Measurements from ENCODE around the gene PDZD11.
"Not testable (repeated sequence)": the region's sequence is repeated elsewhere in the genome, so short reads cannot be mapped to it uniquely, and the experiment has no call there.

The PDZD11 gene

GRCh38 chrX:70257423-70258288, 32.1 kb downstream of the PDZD11 start:
- DNase-seq (ENCODE audit: low spot score): no peak

- no peak for DNase-seq (ENCODE audit: low spot score)
Observed at GRCh38 chrX:70255452-70255851, 34.3 kb downstream of the PDZD11 start.

GRCh38 chrX:70254909-70255308, 34.8 kb downstream of the PDZD11 start:
- no peak for DNase-seq (ENCODE audit: low spot score)

- no peak for DNase-seq (ENCODE audit: low spot score)
Observed at GRCh38 chrX:70254063-70254400, 35.7 kb downstream of the PDZD11 start.

GRCh38 chrX:70253377-70254062, 36.2 kb downstream of the PDZD11 start:
- no peak for DNase-seq (ENCODE audit: low spot score)

GRCh38 chrX:70252491-70252890, 37.2 kb downstream of the PDZD11 start:
- no peak for DNase-seq (ENCODE audit: low spot score)

GRCh38 chrX:70247252-70247651, 42.5 kb downstream of the PDZD11 start:
- DNase-seq (ENCODE audit: low spot score): no peak

GRCh38 chrX:70244881-70245280, 44.8 kb downstream of the PDZD11 start:
- DNase-seq (ENCODE audit: low spot score): no peak

GRCh38 chrX:70243601-70244000, 46.1 kb downstream of the PDZD11 start:
- not testable (repeated sequence) for DNase-seq (ENCODE audit: low spot score)

- DNase-seq (ENCODE audit: low spot score): no peak
Observed at GRCh38 chrX:70241501-70241900, 48.2 kb downstream of the PDZD11 start.

GRCh38 chrX:70240751-70241150, 49.0 kb downstream of the PDZD11 start:
- DNase-seq (ENCODE audit: low spot score): no peak
